Prostate gland (tissue), 2 donors: ENCODE results near the gene SOST.

Experiments used
- CTCF ChIP-seq, 4 experiments: fragments of 200-600 bp in 2 of 4; fragments of 450-650 bp in 2 of 4; sonication (generic) in 2 of 4; IDR thresholded peaks; 1 replicate in 3 of 4; 2 replicates in 1 of 4; pipeline ENCODE4 v1.5.1; 2016 to 2019; ENCODE audit warnings: antibody characterized with exemption in 4 of 4, mild to moderate bottlenecking in 2 of 4, moderate library complexity in 2 of 4
- POLR2A ChIP-seq: fragments of 450-650 bp; IDR thresholded peaks from one replicate; pipeline ENCODE4 v1.6.1; 2016; ENCODE audit warnings: antibody characterized with exemption, mild to moderate bottlenecking

GRCh38 chr17:43720311-43721060 lies 38.1 kb downstream of the SOST start:
- no peak for TF ChIP-seq CTCF (IDR thresholded peaks at IDR 0.05)
- peak; percentile 51 for TF ChIP-seq POLR2A
